ENCODE results near the gene KDM4B. TPM values are rescaled to one million over a fixed set of nuclear protein-coding genes. Genes with fewer than 3 reads are reported as not detected.

The KDM4B gene
- total and polyA plus RNA-seq, 3 donors from 2014 or later: 33.3 to 72.7 (median 67.7) TPM

GRCh38 chr19:5096536-5096935, 127.6 kb downstream of the KDM4B start:
- TF ChIP-seq CTCF (IDR thresholded peaks at IDR 0.05): no peak
- no peaks in the 10 kb centered on the region for H3K27me3 ChIP-seq
- H3K36me3 ChIP-seq (ENCODE audit: low read depth, missing control alignments): no peaks in the 10 kb centered on the region
- DNase-seq: no peak
- H3K9me3 ChIP-seq: no peaks in the 10 kb centered on the region
- no peak overlapping the region for H3K4me3 ChIP-seq
- intact Hi-C loops (cut with DNase I; ENCODE audit: low total_unique reads): no loop called here
- H3K4me1 ChIP-seq: peaks cover 21% of the 10 kb centered on the region
- no peak overlapping the region for H3K27ac ChIP-seq
- 94 to 96% methylated on average over 22 to 34 of the region's 37 CpGs for WGBS, 2 donors

- WGBS, 2 donors: 92% methylated on average over 12 to 16 of the region's 16 CpGs
- TF ChIP-seq POLR2A (IDR thresholded peaks at IDR 0.05) (no peak), CTCF (IDR thresholded peaks at IDR 0.05) (no peak)
- Histone ChIP-seq H3K4me3 (no peak overlapping the region), H3K36me3 (ENCODE audit: low read depth, missing control alignments) (no peaks in the 10 kb centered on the region), H3K27me3 (no peaks in the 10 kb centered on the region), H3K4me1 (peaks cover 12% of the 10 kb centered on the region), H3K9me3 (no peaks in the 10 kb centered on the region), H3K27ac (no peak overlapping the region)
- DNase-seq: no peak
- intact Hi-C loops (cut with DNase I; ENCODE audit: low total_unique reads): no loop called here
Measured at GRCh38 chr19:5097331-5097930, 128.5 kb downstream of the KDM4B start.

GRCh38 chr19:5097959-5098623, 129.2 kb downstream of the KDM4B start:
- TF ChIP-seq CTCF (IDR thresholded peaks at IDR 0.05) (no peak), POLR2A (IDR thresholded peaks at IDR 0.05) (no peak)
- no peaks in the 10 kb centered on the region for H3K9me3 ChIP-seq
- no peak overlapping the region for H3K4me3 ChIP-seq
- H3K27me3 ChIP-seq: no peaks in the 10 kb centered on the region
- DNase-seq: no peak
- H3K4me1 ChIP-seq: peaks cover 10% of the 10 kb centered on the region
- no peak overlapping the region for H3K27ac ChIP-seq
- H3K36me3 ChIP-seq (ENCODE audit: low read depth, missing control alignments): no peaks in the 10 kb centered on the region
- intact Hi-C loops (cut with DNase I; ENCODE audit: low total_unique reads): no loop called here
- WGBS, 2 donors: 98 to 100% methylated on average over 9 of the region's 9 CpGs

GRCh38 chr19:5098646-5099045, 129.7 kb downstream of the KDM4B start:
- Histone ChIP-seq H3K27me3 (no peaks in the 10 kb centered on the region), H3K9me3 (no peaks in the 10 kb centered on the region), H3K36me3 (ENCODE audit: low read depth, missing control alignments) (no peaks in the 10 kb centered on the region), H3K4me1 (peaks cover 12% of the 10 kb centered on the region), H3K4me3 (no peak overlapping the region), H3K27ac (no peak overlapping the region)
- 90 to 93% methylated on average over 3 of the region's 3 CpGs for WGBS, 2 donors
- intact Hi-C loops (cut with DNase I; ENCODE audit: low total_unique reads): no loop called here
- TF ChIP-seq CTCF (IDR thresholded peaks at IDR 0.05) (no peak), POLR2A (IDR thresholded peaks at IDR 0.05) (no peak)
- no peak for DNase-seq
